ENCODE measurements around the gene OPN1MW.
"Not testable (repeated sequence)": the region's sequence is repeated elsewhere in the genome, so short reads cannot be mapped to it uniquely, and the experiment has no call there.

DNA sequence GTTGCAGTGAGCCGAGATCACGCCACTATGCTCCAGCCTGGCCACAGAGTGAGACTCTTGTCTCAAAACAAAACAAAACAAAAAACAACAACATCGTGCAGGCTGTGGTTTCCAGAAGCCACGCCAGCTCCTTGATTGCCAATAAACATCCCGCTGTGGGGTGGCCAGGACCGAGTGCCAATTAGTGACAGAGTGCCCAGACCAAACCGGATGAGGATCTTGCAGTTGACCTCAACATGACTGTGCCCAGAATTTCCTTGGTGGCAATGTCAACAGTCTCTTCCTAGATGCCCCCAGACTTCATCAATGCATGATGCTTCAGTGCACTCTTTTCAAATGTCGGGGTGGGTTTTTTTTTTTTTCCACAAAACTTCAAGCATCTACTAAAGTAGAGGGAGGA is 1.4 kb downstream of the OPN1MW start:
- TF ChIP-seq POLR2A (IDR thresholded peaks at IDR 0.05) = not testable (repeated sequence)
- TF ChIP-seq, protein P1, sequence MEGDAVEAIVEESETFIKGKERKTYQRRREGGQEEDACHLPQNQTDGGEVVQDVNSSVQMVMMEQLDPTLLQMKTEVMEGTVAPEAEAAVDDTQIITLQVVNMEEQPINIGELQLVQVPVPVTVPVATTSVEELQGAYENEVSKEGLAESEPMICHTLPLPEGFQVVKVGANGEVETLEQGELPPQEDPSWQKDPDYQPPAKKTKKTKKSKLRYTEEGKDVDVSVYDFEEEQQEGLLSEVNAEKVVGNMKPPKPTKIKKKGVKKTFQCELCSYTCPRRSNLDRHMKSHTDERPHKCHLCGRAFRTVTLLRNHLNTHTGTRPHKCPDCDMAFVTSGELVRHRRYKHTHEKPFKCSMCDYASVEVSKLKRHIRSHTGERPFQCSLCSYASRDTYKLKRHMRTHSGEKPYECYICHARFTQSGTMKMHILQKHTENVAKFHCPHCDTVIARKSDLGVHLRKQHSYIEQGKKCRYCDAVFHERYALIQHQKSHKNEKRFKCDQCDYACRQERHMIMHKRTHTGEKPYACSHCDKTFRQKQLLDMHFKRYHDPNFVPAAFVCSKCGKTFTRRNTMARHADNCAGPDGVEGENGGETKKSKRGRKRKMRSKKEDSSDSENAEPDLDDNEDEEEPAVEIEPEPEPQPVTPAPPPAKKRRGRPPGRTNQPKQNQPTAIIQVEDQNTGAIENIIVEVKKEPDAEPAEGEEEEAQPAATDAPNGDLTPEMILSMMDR (IDR thresholded peaks at IDR 0.05) = not testable (repeated sequence)
